AG04450 (cell line): Measurements from ENCODE around the gene PPFIBP2. TPM values are rescaled to one million over a fixed set of nuclear protein-coding genes. Genes with fewer than 3 reads are reported as not detected.

Source experiments
- CTCF ChIA-PET: fragments of 300-600, 350-600 bp; formaldehyde crosslinking; extraction: SDS; loops from one replicate; lab custom pipeline; 2022; ENCODE audit warnings: antibody characterized with exemption, inconsistent platforms; lab: Charles Lee
- POLR2A ChIA-PET: fragments of 350-600 bp; formaldehyde crosslinking; extraction: SDS; loops from one replicate; lab custom pipeline; 2021; ENCODE audit warnings: antibody characterized with exemption, inconsistent platforms; lab: Yijun Ruan, JAX
- DNase-seq: peaks from one replicate; pipeline ENCODE4 v3.0.0-alpha.2; 2011; ENCODE audit warnings: low read depth, low spot score
- H3K27ac ChIP-seq: one replicate; pipeline ENCODE4 v1.5.1; 2012; ENCODE audit warnings: low read depth, low read length, control low read depth
- H3K27me3 ChIP-seq: one replicate; pipeline ENCODE4 v1.6.0; 2012; ENCODE audit warnings: low read length; ENCODE audit not compliant: control insufficient read depth, insufficient read depth
- H3K4me3 ChIP-seq: 2 replicates; pipeline ENCODE4 v1.5.1; 2011; ENCODE audit warnings: mild to moderate bottlenecking, low read depth, low read length, control low read depth
- H3K9me3 ChIP-seq: 2 replicates; pipeline ENCODE4 v1.5.1; 2012; ENCODE audit warnings: low read length; ENCODE audit not compliant: control insufficient read depth, insufficient read depth
- CTCF ChIP-seq: IDR thresholded peaks from 2 replicates; pipeline ENCODE4 v1.5.1; 2011; ENCODE audit warnings: low read depth, low read length, control low read depth, inconsistent platforms
- polyA plus RNA-seq: library from polyadenylated mRNA; depleted of rRNA; stranded (reverse); fragments of >200 nt; gene quantifications from 2 replicates; pipeline ENCODE4 v1.2.3, GENCODE V29; 2011

PPFIBP2 gene
- polyA plus RNA-seq, 1 experiment: 4.1 TPM

- no peak for TF ChIP-seq CTCF
- Histone ChIP-seq H3K27me3 (peaks cover under 1% of the 10 kb centered on the region), H3K9me3 (no peaks in the 10 kb centered on the region), H3K27ac (no peak overlapping the region), H3K4me3 (no peak overlapping the region)
- ChIA-PET CTCF (no interaction called here), POLR2A (no interaction called here)
- no peak for DNase-seq
Measured at GRCh38 chr11:7490535-7490934, 23.3 kb upstream of the PPFIBP2 start.

- TF ChIP-seq CTCF: no peak
- ChIA-PET POLR2A (no interaction called here), CTCF (no interaction called here)
- H3K27me3 ChIP-seq: no peaks in the 10 kb centered on the region
- no peak overlapping the region for H3K4me3 ChIP-seq
- no peaks in the 10 kb centered on the region for H3K9me3 ChIP-seq
- no peak overlapping the region for H3K27ac ChIP-seq
- no peak for DNase-seq
Measured at GRCh38 chr11:7492253-7492652, 21.5 kb upstream of the PPFIBP2 start.

- no peaks in the 10 kb centered on the region for H3K27me3 ChIP-seq
- H3K4me3 ChIP-seq: no peak overlapping the region
- no peak overlapping the region for H3K27ac ChIP-seq
- TF ChIP-seq CTCF: no peak
- CTCF ChIA-PET: no interaction called here
- no peaks in the 10 kb centered on the region for H3K9me3 ChIP-seq
- no peak for DNase-seq
- POLR2A ChIA-PET: no interaction called here
Measured at GRCh38 chr11:7493670-7494069, 20.1 kb upstream of the PPFIBP2 start.

GRCh38 chr11:7494086-7494745 lies 19.6 kb upstream of the PPFIBP2 start:
- DNase-seq: no peak
- no peaks in the 10 kb centered on the region for H3K27me3 ChIP-seq
- no peak overlapping the region for H3K27ac ChIP-seq
- no peak overlapping the region for H3K4me3 ChIP-seq
- no peaks in the 10 kb centered on the region for H3K9me3 ChIP-seq
- no peak for TF ChIP-seq CTCF
- CTCF ChIA-PET: no interaction called here
- POLR2A ChIA-PET: no interaction called here

- TF ChIP-seq CTCF: no peak
- Histone ChIP-seq H3K9me3 (no peaks in the 10 kb centered on the region), H3K27me3 (no peaks in the 10 kb centered on the region), H3K27ac (no peak overlapping the region), H3K4me3 (no peak overlapping the region)
- no peak for DNase-seq
- ChIA-PET CTCF (no interaction called here), POLR2A (no interaction called here)
Measured at GRCh38 chr11:7495882-7496551, 17.8 kb upstream of the PPFIBP2 start.
